ENCODE measurements around the gene PGAM5. TPM values are rescaled to one million over a fixed set of nuclear protein-coding genes. Genes with fewer than 3 reads are reported as not detected.

PGAM5 gene
- polyA plus RNA-seq, 1 donor from 2014 or later = 32.5 TPM

- peak overlapping the region; percentile 95 for H3K4me3 ChIP-seq (ENCODE audit: low read length)
- H3K27ac ChIP-seq (ENCODE audit: low read length) = peak overlapping the region; percentile 24
- H3K27me3 ChIP-seq (ENCODE audit: insufficient read depth, low read depth, low read length) = no peaks in the 10 kb centered on the region
- H3K9me3 ChIP-seq (ENCODE audit: low read length) = no peaks in the 10 kb centered on the region
- peaks cover 19% of the 10 kb centered on the region for H3K79me2 ChIP-seq (replicated peaks; ENCODE audit: insufficient read depth, low read length)
- TF ChIP-seq EZH2 (IDR thresholded peaks at IDR 0.05; ENCODE audit: borderline replicate concordance, insufficient read depth, low read length, poor library complexity, severe bottlenecking) (no peak), EP300 (conservative IDR thresholded peaks at IDR 0.05; ENCODE audit: poor library complexity, severe bottlenecking) (no peak), TAF1 (IDR thresholded peaks at IDR 0.05; ENCODE audit: low read depth) (no peak)
- peak overlapping the region; percentile 69 for H3K9ac ChIP-seq (ENCODE audit: low read length)
- H3K36me3 ChIP-seq (ENCODE audit: insufficient read depth, low read length) = no peaks in the 10 kb centered on the region
- H4K20me1 ChIP-seq (ENCODE audit: insufficient read depth) = no peaks in the 10 kb centered on the region
- H3K4me2 ChIP-seq (ENCODE audit: low read length) = peak overlapping the region; percentile 48
- H3K9me2 ChIP-seq (ENCODE audit: insufficient read depth, low read length) = no peaks in the 10 kb centered on the region
- no peaks in the 10 kb centered on the region for H3F3A ChIP-seq (ENCODE audit: insufficient read depth, low read length, poor library complexity, severe bottlenecking)
- peak overlapping the region; percentile 33 for H2AFZ ChIP-seq (ENCODE audit: low read depth, low read length)
These were observed 620 bp downstream of the PGAM5 start for GRCh38 chr12:132711080-132711843.

GRCh38 chr12:132713123-132713522, 2.5 kb downstream of the PGAM5 start:
- no peaks in the 10 kb centered on the region for H4K20me1 ChIP-seq (ENCODE audit: insufficient read depth)
- no peaks in the 10 kb centered on the region for H3K9me3 ChIP-seq (ENCODE audit: low read length)
- TF ChIP-seq CTCF (IDR thresholded peaks at IDR 0.05; ENCODE audit: poor library complexity, severe bottlenecking) (no peak), SMC3 (conservative IDR thresholded peaks at IDR 0.05; ENCODE audit: poor library complexity) (no peak), EZH2 (IDR thresholded peaks at IDR 0.05; ENCODE audit: borderline replicate concordance, insufficient read depth, low read length, poor library complexity, severe bottlenecking) (no peak), MXI1 (conservative IDR thresholded peaks at IDR 0.05; ENCODE audit: poor library complexity, severe bottlenecking) (no peak)
- H3F3A ChIP-seq (ENCODE audit: insufficient read depth, low read length, poor library complexity, severe bottlenecking) = no peaks in the 10 kb centered on the region
- peaks cover 19% of the 10 kb centered on the region for H3K79me2 ChIP-seq (replicated peaks; ENCODE audit: insufficient read depth, low read length)
- H3K9ac ChIP-seq (ENCODE audit: low read length) = no peak overlapping the region
- no peaks in the 10 kb centered on the region for H3K9me2 ChIP-seq (ENCODE audit: insufficient read depth, low read length)
- no peak overlapping the region for H3K27ac ChIP-seq (ENCODE audit: low read length)
- H3K27me3 ChIP-seq (ENCODE audit: insufficient read depth, low read depth, low read length) = no peaks in the 10 kb centered on the region
- no peak overlapping the region for H3K4me2 ChIP-seq (ENCODE audit: low read length)
- no peaks in the 10 kb centered on the region for H3K36me3 ChIP-seq (ENCODE audit: insufficient read depth, low read length)
- no peak overlapping the region for H3K4me3 ChIP-seq (ENCODE audit: low read length)
- no peak overlapping the region for H2AFZ ChIP-seq (ENCODE audit: low read depth, low read length)

- no peak overlapping the region for H3K4me2 ChIP-seq (ENCODE audit: low read length)
- no peaks in the 10 kb centered on the region for H3K27me3 ChIP-seq (ENCODE audit: insufficient read depth, low read depth, low read length)
- no peaks in the 10 kb centered on the region for H3F3A ChIP-seq (ENCODE audit: insufficient read depth, low read length, poor library complexity, severe bottlenecking)
- H3K36me3 ChIP-seq (ENCODE audit: insufficient read depth, low read length) = no peaks in the 10 kb centered on the region
- H3K9me2 ChIP-seq (ENCODE audit: insufficient read depth, low read length) = no peaks in the 10 kb centered on the region
- no peak overlapping the region for H3K4me3 ChIP-seq (ENCODE audit: low read length)
- H4K20me1 ChIP-seq (ENCODE audit: insufficient read depth) = no peaks in the 10 kb centered on the region
- no peaks in the 10 kb centered on the region for H3K9me3 ChIP-seq (ENCODE audit: low read length)
- H3K27ac ChIP-seq (ENCODE audit: low read length) = no peak overlapping the region
- no peak overlapping the region for H2AFZ ChIP-seq (ENCODE audit: low read depth, low read length)
- no peak overlapping the region for H3K9ac ChIP-seq (ENCODE audit: low read length)
- peaks cover 19% of the 10 kb centered on the region for H3K79me2 ChIP-seq (replicated peaks; ENCODE audit: insufficient read depth, low read length)
- TF ChIP-seq TAF1 (IDR thresholded peaks at IDR 0.05; ENCODE audit: low read depth) (no peak), RAD21 (conservative IDR thresholded peaks at IDR 0.05) (no peak), EP300 (conservative IDR thresholded peaks at IDR 0.05; ENCODE audit: poor library complexity, severe bottlenecking) (no peak), REST (IDR thresholded peaks at IDR 0.05; ENCODE audit: borderline replicate concordance) (no peak), CTCF (IDR thresholded peaks at IDR 0.05; ENCODE audit: poor library complexity, severe bottlenecking) (no peak), POLR2AphosphoS5 (IDR thresholded peaks at IDR 0.05) (no peak), SMC3 (conservative IDR thresholded peaks at IDR 0.05; ENCODE audit: poor library complexity) (no peak), EZH2 (IDR thresholded peaks at IDR 0.05; ENCODE audit: borderline replicate concordance, insufficient read depth, low read length, poor library complexity, severe bottlenecking) (no peak), MXI1 (conservative IDR thresholded peaks at IDR 0.05; ENCODE audit: poor library complexity, severe bottlenecking) (no peak)
These were observed 5.2 kb downstream of the PGAM5 start for GRCh38 chr12:132715874-132716273.
